ENCODE measurements around the gene C19orf53. TPM values are rescaled to one million over a fixed set of nuclear protein-coding genes. Genes with fewer than 3 reads are reported as not detected.

The C19orf53 gene
- total and polyA plus RNA-seq, 12 donors: 80.5 to 389 (median 90.6) TPM

DNA sequence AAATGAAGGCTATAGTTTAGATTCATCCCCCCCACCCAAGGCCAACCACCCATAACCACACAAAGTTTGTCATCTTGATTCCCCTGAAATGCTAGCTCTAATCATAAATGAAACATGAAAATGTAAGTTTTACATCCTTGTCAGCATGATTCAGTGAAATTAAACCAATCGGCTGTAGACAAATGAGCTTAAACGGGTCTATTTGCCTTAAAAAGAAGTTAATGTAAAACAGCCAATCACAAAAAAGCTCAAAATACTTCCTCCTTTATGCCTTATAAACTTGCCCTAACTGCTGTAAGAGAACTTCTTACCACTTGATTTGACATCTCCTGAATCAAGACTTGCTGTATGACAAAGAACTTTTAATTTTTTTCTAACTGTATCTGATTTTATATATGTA, 44.4 kb upstream of the C19orf53 start:
- H3K4me1 ChIP-seq: peaks cover 5 to 31% (median 14%) of the 10 kb centered on the region in 9 donors
- intact Hi-C loops (cut with DNase I): loop anchor here in 4 of 10 donors (10.0 kb wide), 2 partner anchors 455 to 755 kb away; no protein-coding TSS in a partner anchor
- no peaks in the 10 kb centered on the region for H3K27me3 ChIP-seq
- peak overlapping the region in 1 of 10 donors; percentile 94 for H3K27ac ChIP-seq
- no peak for TF ChIP-seq CTCF (IDR thresholded peaks at IDR 0.05)
- WGBS, 2 donors: 75 to 78% methylated on average over 2 of the region's 2 CpGs
- no peaks in the 10 kb centered on the region for H3K9me3 ChIP-seq
- DNase-seq: no peak
- ATAC-seq: no peak
- H3K36me3 ChIP-seq: no peaks in the 10 kb centered on the region
- H3K4me3 ChIP-seq: no peak overlapping the region

- intact Hi-C loops (cut with DNase I): no loop called here
- peak; percentile 99 to 100 (median 100) for ATAC-seq
- TF ChIP-seq CTCF (IDR thresholded peaks at IDR 0.05): no peak
- peak; percentile 95 to 97 for DNase-seq
- no peaks in the 10 kb centered on the region for H3K9me3 ChIP-seq
- H3K27me3 ChIP-seq: no peaks in the 10 kb centered on the region
- peak overlapping the region in 9 of 10 donors; percentile 54 to 94 (median 82) for H3K27ac ChIP-seq
- H3K4me1 ChIP-seq: peaks cover 5 to 31% (median 14%) of the 10 kb centered on the region in 9 donors
- 2 to 4% methylated on average over 39 of the region's 39 CpGs for WGBS, 2 donors
- H3K4me3 ChIP-seq: peak overlapping the region; percentile 42 to 72 (median 62)
- no peaks in the 10 kb centered on the region for H3K36me3 ChIP-seq
Measured at GRCh38 chr19:13731147-13731964, 42.9 kb upstream of the C19orf53 start.

DNA sequence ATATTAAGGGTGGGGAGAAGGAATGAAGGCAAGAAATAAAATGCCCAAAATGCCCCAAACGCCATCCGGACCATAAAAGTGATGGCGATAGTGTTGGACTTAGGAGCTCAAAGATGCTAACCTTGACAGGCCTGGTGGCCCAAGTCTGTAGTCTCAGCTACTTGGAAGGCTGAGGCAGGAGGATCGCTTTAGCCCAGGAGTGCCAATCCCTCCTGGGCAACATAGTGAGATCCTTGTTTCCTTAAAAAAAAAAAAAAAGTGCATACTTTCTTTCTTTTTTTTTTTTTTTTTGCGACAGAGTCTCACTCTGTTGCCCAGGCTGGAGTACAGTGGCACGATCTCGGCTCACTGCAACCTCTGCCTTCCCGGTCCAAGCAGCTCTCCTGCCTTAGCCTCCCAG, 41.9 kb upstream of the C19orf53 start:
- TF ChIP-seq CTCF (IDR thresholded peaks at IDR 0.05): no peak
- ATAC-seq (no peak), DNase-seq (no peak)
- peak overlapping the region in 1 of 10 donors; percentile 94 for H3K27ac ChIP-seq
- no peaks in the 10 kb centered on the region for H3K27me3 ChIP-seq
- no peaks in the 10 kb centered on the region for H3K36me3 ChIP-seq
- peak overlapping the region in 6 of 10 donors; percentile 56 to 72 (median 64) for H3K4me3 ChIP-seq
- intact Hi-C loops (cut with DNase I): no loop called here
- peaks cover 5 to 31% (median 14%) of the 10 kb centered on the region in 9 donors for H3K4me1 ChIP-seq
- H3K9me3 ChIP-seq: no peaks in the 10 kb centered on the region
- WGBS, 2 donors: 85 to 90% methylated on average over 7 to 8 of the region's 8 CpGs

- TF ChIP-seq CTCF (IDR thresholded peaks at IDR 0.05): no peak
- H3K27me3 ChIP-seq: no peaks in the 10 kb centered on the region
- no peak overlapping the region for H3K27ac ChIP-seq
- ATAC-seq: no peak
- H3K4me3 ChIP-seq: no peak overlapping the region
- intact Hi-C loops (cut with DNase I): no loop called here
- WGBS, 2 donors: 100% methylated on average over 2 of the region's 2 CpGs
- H3K36me3 ChIP-seq: no peaks in the 10 kb centered on the region
- H3K4me1 ChIP-seq: peaks cover 5 to 26% (median 14%) of the 10 kb centered on the region in 9 donors
- H3K9me3 ChIP-seq: no peaks in the 10 kb centered on the region
- DNase-seq: no peak
Measured at GRCh38 chr19:13734751-13735150, 39.5 kb upstream of the C19orf53 start.

Data from heart right ventricle (tissue), 16 donors.